ENCODE results near the gene RNF26.

DNA sequence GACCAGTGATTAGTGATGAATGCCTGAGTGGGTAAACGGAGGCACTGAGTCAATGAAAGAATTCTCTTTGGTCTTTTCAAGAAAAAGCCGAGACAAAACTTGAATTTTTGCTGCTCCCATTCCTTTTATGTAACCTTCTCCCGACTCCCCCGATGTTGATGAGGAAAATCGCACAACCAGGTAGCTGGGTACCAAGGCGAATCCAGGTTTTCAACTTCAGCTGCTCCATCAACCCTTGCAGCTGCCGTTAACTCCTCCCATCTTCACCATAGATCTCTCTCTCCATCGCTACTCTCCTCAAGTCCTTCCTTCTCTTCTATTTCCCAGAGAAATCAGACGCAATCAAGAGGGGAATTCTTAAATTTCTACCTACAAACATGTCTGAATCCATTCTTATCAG is 47.8 kb downstream of the RNF26 start:
- TF ChIP-seq SP1 (CRISPR knock-in tag; conservative IDR thresholded peaks at IDR 0.05) (no peak), TCF7 (CRISPR knock-in tag; IDR thresholded peaks at IDR 0.05; ENCODE audit: low read depth) (no peak), ETV6 (CRISPR knock-in tag; IDR thresholded peaks at IDR 0.05) (no peak), FOXP1 (CRISPR knock-in tag; IDR thresholded peaks at IDR 0.05; ENCODE audit: borderline replicate concordance) (no peak), ZNF138 (CRISPR knock-in tag; conservative IDR thresholded peaks at IDR 0.05) (no peak), ESRRA (CRISPR knock-in tag; IDR thresholded peaks at IDR 0.05; ENCODE audit: borderline replicate concordance) (no peak)
- TF ChIP-seq, protein P1, sequence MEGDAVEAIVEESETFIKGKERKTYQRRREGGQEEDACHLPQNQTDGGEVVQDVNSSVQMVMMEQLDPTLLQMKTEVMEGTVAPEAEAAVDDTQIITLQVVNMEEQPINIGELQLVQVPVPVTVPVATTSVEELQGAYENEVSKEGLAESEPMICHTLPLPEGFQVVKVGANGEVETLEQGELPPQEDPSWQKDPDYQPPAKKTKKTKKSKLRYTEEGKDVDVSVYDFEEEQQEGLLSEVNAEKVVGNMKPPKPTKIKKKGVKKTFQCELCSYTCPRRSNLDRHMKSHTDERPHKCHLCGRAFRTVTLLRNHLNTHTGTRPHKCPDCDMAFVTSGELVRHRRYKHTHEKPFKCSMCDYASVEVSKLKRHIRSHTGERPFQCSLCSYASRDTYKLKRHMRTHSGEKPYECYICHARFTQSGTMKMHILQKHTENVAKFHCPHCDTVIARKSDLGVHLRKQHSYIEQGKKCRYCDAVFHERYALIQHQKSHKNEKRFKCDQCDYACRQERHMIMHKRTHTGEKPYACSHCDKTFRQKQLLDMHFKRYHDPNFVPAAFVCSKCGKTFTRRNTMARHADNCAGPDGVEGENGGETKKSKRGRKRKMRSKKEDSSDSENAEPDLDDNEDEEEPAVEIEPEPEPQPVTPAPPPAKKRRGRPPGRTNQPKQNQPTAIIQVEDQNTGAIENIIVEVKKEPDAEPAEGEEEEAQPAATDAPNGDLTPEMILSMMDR (IDR thresholded peaks at IDR 0.05): no peak
- TF ChIP-seq, protein P2, sequence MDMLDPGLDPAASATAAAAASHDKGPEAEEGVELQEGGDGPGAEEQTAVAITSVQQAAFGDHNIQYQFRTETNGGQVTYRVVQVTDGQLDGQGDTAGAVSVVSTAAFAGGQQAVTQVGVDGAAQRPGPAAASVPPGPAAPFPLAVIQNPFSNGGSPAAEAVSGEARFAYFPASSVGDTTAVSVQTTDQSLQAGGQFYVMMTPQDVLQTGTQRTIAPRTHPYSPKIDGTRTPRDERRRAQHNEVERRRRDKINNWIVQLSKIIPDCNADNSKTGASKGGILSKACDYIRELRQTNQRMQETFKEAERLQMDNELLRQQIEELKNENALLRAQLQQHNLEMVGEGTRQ (CRISPR knock-in tag; IDR thresholded peaks at IDR 0.05): no peak
- TF ChIP-seq, protein P3, sequence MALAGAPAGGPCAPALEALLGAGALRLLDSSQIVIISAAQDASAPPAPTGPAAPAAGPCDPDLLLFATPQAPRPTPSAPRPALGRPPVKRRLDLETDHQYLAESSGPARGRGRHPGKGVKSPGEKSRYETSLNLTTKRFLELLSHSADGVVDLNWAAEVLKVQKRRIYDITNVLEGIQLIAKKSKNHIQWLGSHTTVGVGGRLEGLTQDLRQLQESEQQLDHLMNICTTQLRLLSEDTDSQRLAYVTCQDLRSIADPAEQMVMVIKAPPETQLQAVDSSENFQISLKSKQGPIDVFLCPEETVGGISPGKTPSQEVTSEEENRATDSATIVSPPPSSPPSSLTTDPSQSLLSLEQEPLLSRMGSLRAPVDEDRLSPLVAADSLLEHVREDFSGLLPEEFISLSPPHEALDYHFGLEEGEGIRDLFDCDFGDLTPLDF (CRISPR knock-in tag; IDR thresholded peaks at IDR 0.05): no peak
- TF ChIP-seq, protein P4, sequence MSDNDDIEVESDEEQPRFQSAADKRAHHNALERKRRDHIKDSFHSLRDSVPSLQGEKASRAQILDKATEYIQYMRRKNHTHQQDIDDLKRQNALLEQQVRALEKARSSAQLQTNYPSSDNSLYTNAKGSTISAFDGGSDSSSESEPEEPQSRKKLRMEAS (CRISPR knock-in tag; IDR thresholded peaks at IDR 0.05): no peak
- TF ChIP-seq, protein P5, sequence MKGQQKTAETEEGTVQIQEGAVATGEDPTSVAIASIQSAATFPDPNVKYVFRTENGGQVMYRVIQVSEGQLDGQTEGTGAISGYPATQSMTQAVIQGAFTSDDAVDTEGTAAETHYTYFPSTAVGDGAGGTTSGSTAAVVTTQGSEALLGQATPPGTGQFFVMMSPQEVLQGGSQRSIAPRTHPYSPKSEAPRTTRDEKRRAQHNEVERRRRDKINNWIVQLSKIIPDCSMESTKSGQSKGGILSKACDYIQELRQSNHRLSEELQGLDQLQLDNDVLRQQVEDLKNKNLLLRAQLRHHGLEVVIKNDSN (CRISPR knock-in tag; IDR thresholded peaks at IDR 0.05): no peak
